Ishikawa (cell line): ENCODE measurements around the gene LIG3.

Experiments
- CEBPB ChIP-seq: IDR thresholded peaks from 2 replicates; pipeline ENCODE4 v1.6.1; 2012
- CREB1 ChIP-seq: IDR thresholded peaks from 2 replicates; pipeline ENCODE4 v1.6.1; 2012; ENCODE audit warnings: low read depth
- EGR1 ChIP-seq: IDR thresholded peaks from 2 replicates; pipeline ENCODE4 v1.6.1; 2012
- EP300 ChIP-seq: IDR thresholded peaks from 2 replicates; pipeline ENCODE4 v1.6.1; 2012; ENCODE audit warnings: borderline replicate concordance
- FOXM1 ChIP-seq: IDR thresholded peaks from 2 replicates; pipeline ENCODE4 v1.6.1; 2012; ENCODE audit warnings: low read depth, borderline replicate concordance
- NFIC ChIP-seq: IDR thresholded peaks from 2 replicates; pipeline ENCODE4 v1.6.1; 2012
- RAD21 ChIP-seq: IDR thresholded peaks from 2 replicates; pipeline ENCODE4 v1.6.1; 2012; ENCODE audit warnings: low read depth
- TAF1 ChIP-seq: IDR thresholded peaks from 2 replicates; pipeline ENCODE4 v1.6.1; 2012; ENCODE audit warnings: low read depth, mild to moderate bottlenecking
- TEAD4 ChIP-seq: IDR thresholded peaks from 2 replicates; pipeline ENCODE4 v1.6.1; 2012
- YY1 ChIP-seq: IDR thresholded peaks from 2 replicates; pipeline ENCODE4 v1.6.1; 2012; ENCODE audit warnings: low read depth
- ZBTB7A ChIP-seq: IDR thresholded peaks from 2 replicates; pipeline ENCODE4 v1.6.1; 2012; ENCODE audit warnings: low read depth
- TF ChIP-seq, protein P1 (sequence below): IDR thresholded peaks from 2 replicates; pipeline ENCODE4 v1.6.1; 2012; ENCODE audit warnings: low read depth, mild to moderate bottlenecking
- TF ChIP-seq, protein P2 (sequence below): IDR thresholded peaks from 2 replicates; pipeline ENCODE4 v1.6.1; 2012
- TF ChIP-seq, protein P3 (sequence below): IDR thresholded peaks from 2 replicates; pipeline ENCODE4 v1.6.1; 2012

DNA sequence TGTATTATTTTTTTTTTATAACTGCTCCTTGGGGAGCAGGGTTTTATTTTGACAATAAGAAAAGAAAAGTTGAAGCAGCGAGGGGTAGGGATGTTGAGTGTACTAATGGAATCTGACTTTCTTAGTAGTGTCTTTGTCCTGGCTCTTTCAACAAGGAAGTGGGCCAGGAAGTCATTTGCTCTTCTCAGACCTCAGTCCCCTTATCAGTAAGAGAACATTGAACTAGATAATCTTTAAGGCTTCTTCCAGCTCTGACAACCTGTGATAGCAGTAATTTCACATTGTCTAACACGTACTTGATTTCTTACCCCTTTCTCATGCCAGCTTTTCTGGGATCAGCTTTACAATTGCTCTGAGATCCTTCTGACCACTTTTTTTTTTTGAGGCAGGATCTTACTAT is 8.3 kb downstream of the LIG3 start:
- TF ChIP-seq YY1 (no peak), EP300 (no peak), CREB1 (no peak), TAF1 (no peak), ZBTB7A (no peak), NFIC (no peak), FOXM1 (no peak), CEBPB (no peak), TEAD4 (no peak), EGR1 (no peak), RAD21 (no peak)
- TF ChIP-seq, protein P1, sequence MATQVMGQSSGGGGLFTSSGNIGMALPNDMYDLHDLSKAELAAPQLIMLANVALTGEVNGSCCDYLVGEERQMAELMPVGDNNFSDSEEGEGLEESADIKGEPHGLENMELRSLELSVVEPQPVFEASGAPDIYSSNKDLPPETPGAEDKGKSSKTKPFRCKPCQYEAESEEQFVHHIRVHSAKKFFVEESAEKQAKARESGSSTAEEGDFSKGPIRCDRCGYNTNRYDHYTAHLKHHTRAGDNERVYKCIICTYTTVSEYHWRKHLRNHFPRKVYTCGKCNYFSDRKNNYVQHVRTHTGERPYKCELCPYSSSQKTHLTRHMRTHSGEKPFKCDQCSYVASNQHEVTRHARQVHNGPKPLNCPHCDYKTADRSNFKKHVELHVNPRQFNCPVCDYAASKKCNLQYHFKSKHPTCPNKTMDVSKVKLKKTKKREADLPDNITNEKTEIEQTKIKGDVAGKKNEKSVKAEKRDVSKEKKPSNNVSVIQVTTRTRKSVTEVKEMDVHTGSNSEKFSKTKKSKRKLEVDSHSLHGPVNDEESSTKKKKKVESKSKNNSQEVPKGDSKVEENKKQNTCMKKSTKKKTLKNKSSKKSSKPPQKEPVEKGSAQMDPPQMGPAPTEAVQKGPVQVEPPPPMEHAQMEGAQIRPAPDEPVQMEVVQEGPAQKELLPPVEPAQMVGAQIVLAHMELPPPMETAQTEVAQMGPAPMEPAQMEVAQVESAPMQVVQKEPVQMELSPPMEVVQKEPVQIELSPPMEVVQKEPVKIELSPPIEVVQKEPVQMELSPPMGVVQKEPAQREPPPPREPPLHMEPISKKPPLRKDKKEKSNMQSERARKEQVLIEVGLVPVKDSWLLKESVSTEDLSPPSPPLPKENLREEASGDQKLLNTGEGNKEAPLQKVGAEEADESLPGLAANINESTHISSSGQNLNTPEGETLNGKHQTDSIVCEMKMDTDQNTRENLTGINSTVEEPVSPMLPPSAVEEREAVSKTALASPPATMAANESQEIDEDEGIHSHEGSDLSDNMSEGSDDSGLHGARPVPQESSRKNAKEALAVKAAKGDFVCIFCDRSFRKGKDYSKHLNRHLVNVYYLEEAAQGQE = no peak
- TF ChIP-seq, protein P2, sequence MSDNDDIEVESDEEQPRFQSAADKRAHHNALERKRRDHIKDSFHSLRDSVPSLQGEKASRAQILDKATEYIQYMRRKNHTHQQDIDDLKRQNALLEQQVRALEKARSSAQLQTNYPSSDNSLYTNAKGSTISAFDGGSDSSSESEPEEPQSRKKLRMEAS = no peak
- TF ChIP-seq, protein P3, sequence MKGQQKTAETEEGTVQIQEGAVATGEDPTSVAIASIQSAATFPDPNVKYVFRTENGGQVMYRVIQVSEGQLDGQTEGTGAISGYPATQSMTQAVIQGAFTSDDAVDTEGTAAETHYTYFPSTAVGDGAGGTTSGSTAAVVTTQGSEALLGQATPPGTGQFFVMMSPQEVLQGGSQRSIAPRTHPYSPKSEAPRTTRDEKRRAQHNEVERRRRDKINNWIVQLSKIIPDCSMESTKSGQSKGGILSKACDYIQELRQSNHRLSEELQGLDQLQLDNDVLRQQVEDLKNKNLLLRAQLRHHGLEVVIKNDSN = no peak
